Peyer's patch (tissue), 4 donors: Measurements from ENCODE around the gene VAMP2. TPM values are rescaled to one million over a fixed set of nuclear protein-coding genes. Genes with fewer than 3 reads are reported as not detected.

Experiments
- DNase-seq, 3 donors: peaks; one replicate each; pipeline ENCODE4 v3.0.0-alpha.2; 2017 to 2019
- H3K27ac ChIP-seq, 4 donors: fragments of 200-600 bp; sonication (generic); one replicate each; pipeline ENCODE4 v1.5.1; 2016 to 2019
- H3K27me3 ChIP-seq, 2 donors: fragments of 200-600 bp; sonication (generic); one replicate each; pipeline ENCODE4 v1.5.1; 2019
- H3K36me3 ChIP-seq, 3 donors: fragments of 200-600 bp; sonication (generic); one replicate each; pipeline ENCODE4 v1.5.1; 2016 to 2019
- H3K4me1 ChIP-seq, 4 donors: fragments of 200-600 bp; sonication (generic); one replicate each; pipeline ENCODE4 v1.5.1; 2016 to 2019
- H3K4me3 ChIP-seq, 4 donors: fragments of 200-600 bp; sonication (generic); 1 replicate in 3 of 4; 2 replicates in 1 of 4; pipeline ENCODE4 v1.5.1; 2016 to 2019; ENCODE audit warnings: mild to moderate bottlenecking in 1 of 4
- H3K9me3 ChIP-seq, 4 donors: fragments of 200-600 bp; sonication (generic); one replicate each; pipeline ENCODE4 v1.5.1; 2016 to 2019; ENCODE audit warnings: mild to moderate bottlenecking in 1 of 4
- POLR2A ChIP-seq, 2 donors: fragments of 450-650 bp; IDR thresholded peaks; one replicate each; pipeline ENCODE4 v1.5.1; 2017; ENCODE audit warnings: antibody characterized with exemption in 2 of 2, mild to moderate bottlenecking in 2 of 2, moderate library complexity in 2 of 2
- total RNA-seq, 4 donors: library from RNA; depleted of rRNA; stranded (reverse); fragments of >200 nt; gene quantifications; one replicate each; pipeline ENCODE4 v1.1.0, GENCODE V29; 2016
- TF ChIP-seq, protein P1 (sequence below), 6 experiments: fragments of 450-650 bp in 4 of 6; fragments of 200-600 bp in 2 of 6; sonication (generic) in 1 of 6; IDR thresholded peaks; one replicate each; pipeline ENCODE4 v1.5.1; 2017 to 2019; ENCODE audit warnings: antibody characterized with exemption in 6 of 6, mild to moderate bottlenecking in 3 of 6, moderate library complexity in 1 of 6

Gene VAMP2
- total RNA-seq, 4 donors from 2014 or later: 10.7 to 40.2 (median 32.4) TPM

DNA sequence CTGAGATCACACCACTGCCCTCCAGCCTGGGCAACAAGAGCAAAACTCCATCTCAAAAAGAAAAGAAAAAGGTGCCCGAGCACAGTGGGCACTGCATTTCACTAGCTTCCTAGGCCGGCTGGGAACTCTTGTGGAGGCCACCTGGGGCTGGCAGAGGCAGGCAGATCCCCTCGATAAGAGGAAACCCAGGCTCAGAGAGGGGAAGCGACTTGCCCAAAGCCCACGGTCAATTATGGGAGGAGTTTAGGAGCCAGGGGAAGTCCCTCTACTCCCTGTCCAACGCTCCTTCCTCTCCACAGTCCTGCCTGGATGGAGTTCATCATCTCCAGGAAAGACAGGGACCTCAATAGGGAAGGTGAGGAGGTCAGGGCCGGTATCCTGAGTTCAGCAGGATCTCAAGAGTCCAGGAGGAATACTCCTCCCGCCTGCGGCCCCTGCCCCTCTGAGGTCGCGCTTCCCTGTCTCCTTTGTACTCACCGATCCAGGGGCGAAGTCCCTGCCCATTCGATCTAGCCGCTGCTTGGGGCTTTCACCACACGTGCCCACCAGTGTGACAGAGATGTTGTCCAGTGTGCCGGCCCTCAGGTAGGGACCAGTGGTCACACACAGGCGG lies 45.3 kb downstream of the VAMP2 start:
- Histone ChIP-seq H3K27ac (peak overlapping the region in 2 of 4 donors; percentile 25 to 84), H3K27me3 (peaks cover 0 to 35% of the 10 kb centered on the region in 2 donors), H3K4me3 (peak overlapping the region; percentile 43 to 60 (median 56))

DNA sequence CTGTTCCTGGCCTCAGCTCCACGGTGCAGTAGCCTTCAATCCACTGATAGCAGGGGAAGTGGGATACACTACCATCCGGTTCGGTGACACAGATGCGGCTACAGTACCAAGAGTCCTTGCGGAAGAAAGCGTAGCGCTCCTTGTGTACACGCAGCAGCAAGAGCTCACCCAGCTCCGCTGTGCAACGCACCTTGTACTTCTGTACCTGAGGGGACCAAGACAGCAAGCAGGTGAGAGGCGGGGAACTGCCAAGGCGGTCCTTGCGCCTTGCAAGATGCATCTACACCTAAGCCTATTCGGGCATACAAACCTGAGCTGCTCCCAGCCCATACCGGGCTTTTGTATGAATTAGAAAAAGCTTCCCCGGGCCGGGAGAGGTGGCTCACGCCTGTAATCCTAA lies 46.0 kb downstream of the VAMP2 start:
- DNase-seq: no peak
- H3K36me3 ChIP-seq: no peaks in the 10 kb centered on the region
- no peaks in the 10 kb centered on the region for H3K9me3 ChIP-seq
- no peak overlapping the region for H3K4me3 ChIP-seq
- H3K4me1 ChIP-seq: peaks cover 0 to 36% (median 26%) of the 10 kb centered on the region in 4 donors
- peaks cover 0 to 35% of the 10 kb centered on the region in 2 donors for H3K27me3 ChIP-seq
- no peak for TF ChIP-seq POLR2A (IDR thresholded peaks at IDR 0.05)
- TF ChIP-seq, protein P1, sequence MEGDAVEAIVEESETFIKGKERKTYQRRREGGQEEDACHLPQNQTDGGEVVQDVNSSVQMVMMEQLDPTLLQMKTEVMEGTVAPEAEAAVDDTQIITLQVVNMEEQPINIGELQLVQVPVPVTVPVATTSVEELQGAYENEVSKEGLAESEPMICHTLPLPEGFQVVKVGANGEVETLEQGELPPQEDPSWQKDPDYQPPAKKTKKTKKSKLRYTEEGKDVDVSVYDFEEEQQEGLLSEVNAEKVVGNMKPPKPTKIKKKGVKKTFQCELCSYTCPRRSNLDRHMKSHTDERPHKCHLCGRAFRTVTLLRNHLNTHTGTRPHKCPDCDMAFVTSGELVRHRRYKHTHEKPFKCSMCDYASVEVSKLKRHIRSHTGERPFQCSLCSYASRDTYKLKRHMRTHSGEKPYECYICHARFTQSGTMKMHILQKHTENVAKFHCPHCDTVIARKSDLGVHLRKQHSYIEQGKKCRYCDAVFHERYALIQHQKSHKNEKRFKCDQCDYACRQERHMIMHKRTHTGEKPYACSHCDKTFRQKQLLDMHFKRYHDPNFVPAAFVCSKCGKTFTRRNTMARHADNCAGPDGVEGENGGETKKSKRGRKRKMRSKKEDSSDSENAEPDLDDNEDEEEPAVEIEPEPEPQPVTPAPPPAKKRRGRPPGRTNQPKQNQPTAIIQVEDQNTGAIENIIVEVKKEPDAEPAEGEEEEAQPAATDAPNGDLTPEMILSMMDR (IDR thresholded peaks at IDR 0.05): no peak
- H3K27ac ChIP-seq: no peak overlapping the region

More for the DNA sequence above, 45.3 kb downstream of the VAMP2 start:
- no peak for DNase-seq
- H3K36me3 ChIP-seq: no peaks in the 10 kb centered on the region
- TF ChIP-seq POLR2A (IDR thresholded peaks at IDR 0.05): no peak
- TF ChIP-seq, protein P1 (IDR thresholded peaks at IDR 0.05): no peak
- peaks cover 0 to 43% (median 32%) of the 10 kb centered on the region in 4 donors for H3K4me1 ChIP-seq
- H3K9me3 ChIP-seq: no peaks in the 10 kb centered on the region

DNA sequence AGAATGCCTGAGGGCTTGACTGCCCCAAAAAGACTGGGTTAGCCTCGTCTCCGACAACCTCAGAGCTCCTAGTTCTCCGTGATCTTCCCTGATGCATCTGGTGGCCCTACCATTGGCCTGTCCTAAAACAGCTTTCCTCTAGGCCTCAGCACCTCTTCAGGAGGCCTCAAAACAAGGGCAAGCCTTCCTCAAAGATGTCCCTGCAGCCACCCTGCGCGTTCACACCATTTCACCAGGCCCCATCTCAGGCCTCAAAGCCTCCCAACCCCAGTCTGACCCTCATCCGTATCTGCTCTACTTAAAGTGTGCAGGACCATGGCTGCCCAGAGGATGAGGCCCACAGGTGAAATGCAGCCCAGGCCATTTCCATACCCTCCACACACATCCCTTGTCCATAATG lies 51.8 kb downstream of the VAMP2 start:
- Histone ChIP-seq H3K4me1 (peaks cover 0 to 9% (median 4%) of the 10 kb centered on the region in 4 donors), H3K36me3 (no peaks in the 10 kb centered on the region), H3K27ac (no peak overlapping the region), H3K4me3 (no peak overlapping the region), H3K27me3 (peaks cover 0 to 18% of the 10 kb centered on the region in 2 donors), H3K9me3 (no peaks in the 10 kb centered on the region)
- DNase-seq: no peak
- TF ChIP-seq, protein P1 (IDR thresholded peaks at IDR 0.05): no peak
- no peak for TF ChIP-seq POLR2A (IDR thresholded peaks at IDR 0.05)

DNA sequence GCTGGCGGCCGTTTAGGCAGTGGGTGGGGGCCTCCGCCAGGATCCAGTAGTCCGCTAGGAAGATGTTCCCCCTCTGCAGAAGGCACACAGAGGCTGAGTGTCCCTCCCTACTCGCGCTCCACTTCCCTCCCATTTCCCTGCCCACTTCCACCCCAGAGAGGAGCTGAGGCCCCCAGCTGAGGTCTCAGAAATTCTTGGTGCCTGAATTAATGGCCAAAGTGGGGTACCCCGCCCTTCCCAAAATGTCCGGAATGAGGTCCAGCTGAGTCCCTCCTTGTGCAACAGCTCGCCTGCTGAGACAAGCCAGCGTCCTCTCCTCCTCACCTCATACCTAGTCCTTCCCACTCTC lies 52.3 kb downstream of the VAMP2 start:
- peaks cover 0 to 15% of the 10 kb centered on the region in 2 donors for H3K27me3 ChIP-seq

DNA sequence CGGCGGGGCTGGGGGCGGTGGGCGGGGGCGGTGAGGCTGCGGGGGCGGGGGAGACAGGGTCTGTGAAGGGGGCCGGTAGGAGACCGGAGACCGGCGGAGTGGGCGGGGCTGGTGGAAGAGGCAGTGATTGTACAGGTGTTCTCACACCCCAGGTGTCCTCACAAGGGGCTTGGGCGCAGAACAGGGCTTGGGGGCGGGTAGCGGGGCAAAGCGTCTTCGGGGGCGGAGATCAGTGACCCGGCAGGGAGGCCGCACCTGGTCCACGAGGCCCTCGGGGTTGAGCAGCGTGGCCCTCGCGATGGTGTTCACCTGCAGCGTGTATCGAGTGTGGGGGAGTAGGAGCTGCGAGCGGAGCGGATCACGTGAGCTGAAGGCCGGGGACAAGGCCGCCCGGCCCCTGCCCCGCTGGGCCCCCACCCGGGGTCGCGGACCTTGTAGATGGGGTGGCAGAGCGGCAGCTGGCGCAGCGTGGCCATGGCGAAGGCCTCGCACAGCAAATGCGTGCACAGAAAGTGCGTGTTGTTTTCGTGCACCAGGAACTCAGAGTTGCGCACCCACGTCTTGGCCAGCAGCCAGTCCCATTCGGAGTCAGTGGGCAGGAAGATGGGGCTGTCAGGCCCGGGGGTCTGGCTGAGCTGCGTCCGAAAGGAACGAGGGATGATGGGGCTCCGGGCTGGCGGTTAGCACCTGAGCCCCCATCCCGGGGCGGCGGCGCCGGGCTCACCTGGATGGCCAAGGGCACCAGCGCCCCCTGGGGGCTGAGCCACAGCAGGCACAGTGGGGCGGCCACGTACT lies 52.9 kb downstream of the VAMP2 start:
- peak overlapping the region; percentile 31 to 45 (median 43) for H3K4me3 ChIP-seq
- H3K36me3 ChIP-seq: no peaks in the 10 kb centered on the region
- H3K4me1 ChIP-seq: peaks cover 0 to 9% (median 4%) of the 10 kb centered on the region in 4 donors
- H3K27ac ChIP-seq: peak overlapping the region in 1 of 4 donors; percentile 21
- H3K27me3 ChIP-seq: peaks cover 0 to 15% of the 10 kb centered on the region in 2 donors
- DNase-seq: peak; percentile 84 to 89 (median 85)
- TF ChIP-seq, protein P1 (IDR thresholded peaks at IDR 0.05): peak; percentile 77 to 94 (median 84)
- TF ChIP-seq POLR2A (IDR thresholded peaks at IDR 0.05): no peak
- no peaks in the 10 kb centered on the region for H3K9me3 ChIP-seq

More for the DNA sequence above, 52.3 kb downstream of the VAMP2 start:
- H3K4me3 ChIP-seq: peak overlapping the region in 3 of 4 donors; percentile 41 to 45 (median 45)
- H3K27ac ChIP-seq: no peak overlapping the region
- no peak for DNase-seq
- TF ChIP-seq POLR2A (IDR thresholded peaks at IDR 0.05): no peak
- TF ChIP-seq, protein P1 (IDR thresholded peaks at IDR 0.05): no peak
- peaks cover 0 to 9% (median 4%) of the 10 kb centered on the region in 4 donors for H3K4me1 ChIP-seq
- no peaks in the 10 kb centered on the region for H3K36me3 ChIP-seq
- no peaks in the 10 kb centered on the region for H3K9me3 ChIP-seq

Other genes with a start within 250 kb of the VAMP2 start
- 1 to 10 TPM in 3 of 4 donors, not detected in 1; 1.2 to 5.1 (median 1.6) TPM for gene RNF227, start 246.7 kb downstream of the VAMP2 start, total RNA-seq
- gene KCNAB3, start 233.1 kb downstream of the VAMP2 start, total RNA-seq: 1 to 10 TPM in 3 of 4 donors, under 1 TPM in 1; 0.95 to 5.0 (median 2.7) TPM
- 10 to 100 TPM; 39.8 to 58.0 (median 45.5) TPM for gene TRAPPC1, start 231.0 kb downstream of the VAMP2 start, total RNA-seq
- gene CNTROB, start 230.7 kb downstream of the VAMP2 start, total RNA-seq: 100 to 1,000 TPM in 1 of 4 donors, 10 to 100 TPM in 3; 30.5 to 120 (median 45.2) TPM
- gene GUCY2D, start 160.3 kb downstream of the VAMP2 start, total RNA-seq: not detected
- 1 to 10 TPM in 3 of 4 donors, under 1 TPM in 1; 0.70 to 4.1 (median 2.1) TPM for gene ALOX15B, start 123.9 kb downstream of the VAMP2 start, total RNA-seq
- under 1 TPM in 1 of 4 donors, not detected in 3; 0.83 TPM for gene ALOX12B, start 75.2 kb downstream of the VAMP2 start, total RNA-seq
- gene ALOXE3, start 44.4 kb downstream of the VAMP2 start, total RNA-seq: not detected
- gene HES7, start 38.8 kb downstream of the VAMP2 start, total RNA-seq: not detected
- gene PER1, start 10.5 kb downstream of the VAMP2 start, total RNA-seq: 100 to 1,000 TPM in 3 of 4 donors, 10 to 100 TPM in 1; 67.6 to 143 (median 119) TPM
- gene TMEM107, start 13.4 kb upstream of the VAMP2 start, total RNA-seq: 10 to 100 TPM in 3 of 4 donors, 1 to 10 TPM in 1; 6.5 to 27.2 (median 16.4) TPM
- gene BORCS6, start 27.2 kb upstream of the VAMP2 start, total RNA-seq: 10 to 100 TPM; 12.6 to 22.6 (median 17.9) TPM
- gene AURKB, start 47.6 kb upstream of the VAMP2 start, total RNA-seq: 100 to 1,000 TPM in 1 of 4 donors, 10 to 100 TPM in 3; 10.5 to 111 (median 19.1) TPM
- 10 to 100 TPM; 35.0 to 99.9 (median 84.9) TPM for gene CTC1, start 85.1 kb upstream of the VAMP2 start, total RNA-seq
- gene PFAS, start 86.3 kb upstream of the VAMP2 start, total RNA-seq: 10 to 100 TPM in 3 of 4 donors, 1 to 10 TPM in 1; 7.4 to 63.5 (median 14.0) TPM
- gene RANGRF, start 125.7 kb upstream of the VAMP2 start, total RNA-seq: 10 to 100 TPM in 3 of 4 donors, 1 to 10 TPM in 1; 6.8 to 27.2 (median 16.1) TPM
- 1 to 10 TPM in 3 of 4 donors, not detected in 1; 3.9 to 7.9 (median 7.5) TPM for gene SLC25A35, start 132.5 kb upstream of the VAMP2 start, total RNA-seq
- gene ARHGEF15, start 147.3 kb upstream of the VAMP2 start, total RNA-seq: 10 to 100 TPM in 3 of 4 donors, 1 to 10 TPM in 1; 1.6 to 33.0 (median 19.3) TPM
- gene ODF4, start 176.9 kb upstream of the VAMP2 start, total RNA-seq: not detected
- gene RPL26, start 220.2 kb upstream of the VAMP2 start, total RNA-seq: 1,000 to 10,000 TPM in 2 of 4 donors, 100 to 1,000 TPM in 2; 851 to 2,184 (median 1,124) TPM
- not detected for gene RNF222, start 234.9 kb upstream of the VAMP2 start, total RNA-seq